OCI-LY7 (cell line): Measurements from ENCODE around the gene MRPS34. TPM values are rescaled to one million over a fixed set of nuclear protein-coding genes. Genes with fewer than 3 reads are reported as not detected.

Experiments
- BruUV-seq: library from RNA; stranded (reverse); fragments of 400-500 nt; replicated peaks from 2 replicates; lab custom pipeline; 2021; lab: Mats Ljungman, UMichigan
- CTCF ChIA-PET: fragments of 300-600 bp; sonication (Branson Sonifier 250); formaldehyde crosslinking; loops from one replicate; lab custom pipeline; 2022; ENCODE audit warnings: antibody characterized with exemption; ENCODE audit not compliant: unreplicated experiment; lab: Charles Lee
- POLR2A ChIA-PET: fragments of 300-600 bp; sonication (Branson Sonifier 250); formaldehyde crosslinking; loops from one replicate; lab custom pipeline; 2022; ENCODE audit warnings: antibody characterized with exemption; lab: Charles Lee
- DNase-seq: peaks from one replicate; pipeline ENCODE4 v3.0.0-alpha.2; 2015; ENCODE audit warnings: low spot score
- H2AFZ ChIP-seq: fragments of 200-600 bp; sonication (generic), shearing (Covaris generic); 2 replicates; pipeline ENCODE4 v1.6.1; 2014; ENCODE audit warnings: mild to moderate bottlenecking, antibody characterized with exemption, low read length, moderate library complexity
- H3K27ac ChIP-seq: fragments of 200-600 bp; sonication (generic); 2 replicates; pipeline ENCODE4 v1.5.1; 2014; ENCODE audit warnings: mixed run types, low read depth, mild to moderate bottlenecking, moderate library complexity, low read length, inconsistent platforms; ENCODE audit not compliant: poor library complexity, severe bottlenecking
- H3K36me3 ChIP-seq: fragments of 200-600 bp; sonication (generic); 2 replicates; pipeline ENCODE4 v1.6.1; 2014; ENCODE audit warnings: mild to moderate bottlenecking, antibody characterized with exemption, low read length, moderate library complexity, mixed read lengths; ENCODE audit not compliant: insufficient read depth
- H3K4me1 ChIP-seq: fragments of 200-600 bp; sonication (generic); 2 replicates; pipeline ENCODE4 v1.5.1; 2014; ENCODE audit warnings: mild to moderate bottlenecking, low read length; ENCODE audit not compliant: insufficient read depth, poor library complexity, severe bottlenecking
- H3K4me2 ChIP-seq: fragments of 200-600 bp; sonication (generic); 2 replicates; pipeline ENCODE4 v1.6.1; 2014; ENCODE audit warnings: mild to moderate bottlenecking, low read length
- H3K4me3 ChIP-seq: fragments of 200-600 bp; sonication (generic); 2 replicates; pipeline ENCODE4 v1.5.1; 2014; ENCODE audit warnings: mild to moderate bottlenecking, low read depth, low read length; ENCODE audit not compliant: poor library complexity, severe bottlenecking
- H3K79me2 ChIP-seq: fragments of 200-600 bp; sonication (generic); 2 replicates; pipeline ENCODE4 v1.6.1; 2016; ENCODE audit warnings: low read depth, mild to moderate bottlenecking, low read length, moderate library complexity, mixed read lengths; ENCODE audit not compliant: insufficient read depth
- H3K9me2 ChIP-seq: fragments of 200-600 bp; sonication (generic); 2 replicates; pipeline ENCODE4 v1.6.1; 2016; ENCODE audit warnings: mild to moderate bottlenecking, low read length, mixed read lengths; ENCODE audit not compliant: insufficient read depth
- H3K9me3 ChIP-seq: fragments of 200-600 bp; sonication (generic); 2 replicates; pipeline ENCODE4 v1.6.1; 2014; ENCODE audit warnings: mild to moderate bottlenecking, mixed run types, low read length, mixed read lengths
- H4K20me1 ChIP-seq: fragments of 200-600 bp; sonication (generic); 2 replicates; pipeline ENCODE4 v1.6.1; 2014; ENCODE audit warnings: mild to moderate bottlenecking, antibody characterized with exemption, low read length, moderate library complexity, mixed read lengths; ENCODE audit not compliant: insufficient read depth
- EZH2phosphoT487 ChIP-seq: fragments of 200-600 bp; sonication (generic); IDR thresholded peaks from 2 replicates; pipeline ENCODE4 v1.6.1; 2018; ENCODE audit warnings: low read depth, borderline replicate concordance, mild to moderate bottlenecking, mixed run types, antibody characterized with exemption, low read length, moderate library complexity, mixed read lengths
- intact Hi-C: fragments of 100-400 bp; cut with micrococcal nuclease; formaldehyde crosslinking; loops from one replicate; pipeline ENCODE4 v1.10.0; 2022; ENCODE audit not compliant: unreplicated experiment
- total RNA-seq, 2 experiments: library from RNA; depleted of rRNA in 1 of 2; stranded (reverse); fragments of >200 nt in 1 of 2; shearing (Covaris generic) in 1 of 2; gene quantifications; 2 replicates each; pipeline ENCODE4 v1.2.3, GENCODE V29; 2014 to 2022
- TF ChIP-seq, protein P1 (sequence below): fragments of 200-600 bp; sonication (generic); conservative IDR thresholded peaks from 2 replicates; pipeline ENCODE4 v1.5.1; 2014; ENCODE audit warnings: mild to moderate bottlenecking, antibody characterized with exemption, low read length, moderate library complexity, mixed read lengths

MRPS34 gene
- total RNA-seq, 2 experiments from 2014 or later: 170 to 196 TPM

DNA sequence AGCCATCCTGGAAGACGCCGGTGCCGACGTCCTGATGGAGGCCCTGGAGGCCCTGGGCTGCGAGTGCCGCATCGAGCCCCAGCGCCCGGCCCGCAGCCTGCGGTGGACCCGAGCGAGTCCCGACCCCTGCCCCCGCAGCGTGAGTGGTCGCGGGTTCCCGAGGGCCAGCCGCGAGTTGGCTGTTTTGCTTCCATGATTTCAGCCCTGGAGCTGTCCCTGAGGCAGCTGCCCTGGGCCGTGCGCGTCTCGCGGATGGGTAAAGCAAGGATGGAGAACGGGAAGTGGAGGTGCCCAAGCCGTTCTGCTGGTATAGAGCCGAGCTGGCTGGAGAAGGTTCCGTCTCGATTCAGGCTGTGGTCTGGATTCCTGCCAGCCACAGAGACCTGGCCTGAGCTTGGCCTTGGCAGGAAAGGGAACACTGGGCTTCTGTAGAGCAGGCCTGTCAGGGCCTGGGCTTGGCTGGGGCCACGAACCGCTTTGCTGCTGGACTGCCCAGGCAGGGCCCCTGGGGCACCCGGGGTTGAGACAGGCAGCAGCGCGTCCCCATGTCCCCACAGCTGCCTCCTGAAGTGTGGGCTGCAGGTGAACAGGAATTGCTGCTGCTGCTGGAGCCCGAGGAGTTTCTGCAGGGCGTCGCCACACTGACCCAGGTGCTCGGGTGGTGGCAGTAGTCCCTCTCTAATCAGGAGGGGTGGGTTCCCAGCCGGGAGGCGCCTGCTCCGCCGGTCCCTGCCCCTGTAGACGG is 941 bp upstream of the MRPS34 start:
- Histone ChIP-seq H3K36me3 (peaks cover 66% of the 10 kb centered on the region), H3K9me2 (no peaks in the 10 kb centered on the region), H3K79me2 (peaks cover 26% of the 10 kb centered on the region; the same call in 1 of the 2 replicates), H3K4me2 (peak overlapping the region; percentile 100), H3K9me3 (no peaks in the 10 kb centered on the region), H3K27ac (peak overlapping the region; percentile 89), H3K4me1 (peaks cover 23% of the 10 kb centered on the region), H3K4me3 (peak overlapping the region; percentile 98), H2AFZ (no peak overlapping the region), H4K20me1 (no peaks in the 10 kb centered on the region)
- peak; percentile 50 for DNase-seq
- TF ChIP-seq, protein P1, sequence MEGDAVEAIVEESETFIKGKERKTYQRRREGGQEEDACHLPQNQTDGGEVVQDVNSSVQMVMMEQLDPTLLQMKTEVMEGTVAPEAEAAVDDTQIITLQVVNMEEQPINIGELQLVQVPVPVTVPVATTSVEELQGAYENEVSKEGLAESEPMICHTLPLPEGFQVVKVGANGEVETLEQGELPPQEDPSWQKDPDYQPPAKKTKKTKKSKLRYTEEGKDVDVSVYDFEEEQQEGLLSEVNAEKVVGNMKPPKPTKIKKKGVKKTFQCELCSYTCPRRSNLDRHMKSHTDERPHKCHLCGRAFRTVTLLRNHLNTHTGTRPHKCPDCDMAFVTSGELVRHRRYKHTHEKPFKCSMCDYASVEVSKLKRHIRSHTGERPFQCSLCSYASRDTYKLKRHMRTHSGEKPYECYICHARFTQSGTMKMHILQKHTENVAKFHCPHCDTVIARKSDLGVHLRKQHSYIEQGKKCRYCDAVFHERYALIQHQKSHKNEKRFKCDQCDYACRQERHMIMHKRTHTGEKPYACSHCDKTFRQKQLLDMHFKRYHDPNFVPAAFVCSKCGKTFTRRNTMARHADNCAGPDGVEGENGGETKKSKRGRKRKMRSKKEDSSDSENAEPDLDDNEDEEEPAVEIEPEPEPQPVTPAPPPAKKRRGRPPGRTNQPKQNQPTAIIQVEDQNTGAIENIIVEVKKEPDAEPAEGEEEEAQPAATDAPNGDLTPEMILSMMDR: no peak; the same call in 1 of the 2 replicates
- no peak for TF ChIP-seq EZH2phosphoT487
- intact Hi-C loops: loop anchor here (1.0 to 5.0 kb wide), 4 partner anchors 8 to 162 kb away; partner anchors contain the start of genes CRAMP1, IFT140, JPT2 and MAPK8IP3
- ChIA-PET CTCF (no interaction called here), POLR2A (no interaction called here)
- no TSS peak for BruUV-seq

DNA sequence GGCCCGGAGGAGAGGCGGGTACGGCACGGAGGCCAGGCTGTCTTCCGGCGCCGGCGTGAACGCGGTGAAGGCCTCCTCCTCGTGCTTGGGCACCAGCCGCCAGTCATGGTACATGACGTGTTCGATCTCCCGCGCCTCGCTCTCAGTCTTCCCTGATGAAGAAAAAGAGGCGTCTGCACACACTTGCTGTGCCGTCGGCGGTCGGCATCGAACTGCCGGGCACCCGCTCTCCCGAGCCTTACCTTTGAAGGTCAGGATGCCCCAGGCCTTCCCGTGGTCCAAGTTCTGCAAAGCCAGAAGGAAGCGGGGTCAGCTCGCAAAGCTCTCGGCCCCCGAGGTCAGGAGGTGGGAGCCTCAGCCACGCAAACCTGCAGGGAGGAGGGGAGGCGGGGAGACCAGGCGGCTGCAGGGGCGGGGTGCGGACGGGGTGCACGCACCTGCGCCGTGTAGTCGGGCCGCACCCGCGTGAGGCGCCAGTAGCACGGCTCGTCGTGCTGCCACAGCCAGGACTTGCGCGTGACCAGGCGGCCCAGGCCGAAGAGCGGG is 499 bp downstream of the MRPS34 start, which contains the start of gene EME2:
EME2 (plus strand) TSS at position 449 of the 546 bp plus-strand sequence. CDS start 418 bp downstream, outside the sequence.
- Histone ChIP-seq H3K9me3 (no peaks in the 10 kb centered on the region), H3K4me2 (peak within 1 kb of the TSS; percentile 100), H3K79me2 (peaks cover 26% of the 10 kb centered on the region; the same call in 1 of the 2 replicates), H2AFZ (peak within 1 kb of the TSS; percentile 40; the same call in 1 of the 2 replicates), H3K9me2 (no peaks in the 10 kb centered on the region), H3K36me3 (peaks cover 67% of the 10 kb centered on the region), H4K20me1 (no peaks in the 10 kb centered on the region), H3K27ac (peak within 1 kb of the TSS; percentile 89), H3K4me3 (peak within 1 kb of the TSS; percentile 98), H3K4me1 (peaks cover 23% of the 10 kb centered on the region)
- no peak for DNase-seq
- CTCF ChIA-PET: no interaction called here
- BruUV-seq: TSS peak; percentile 29
- intact Hi-C loops: loop anchor here (2.0 to 5.0 kb wide), 2 partner anchors 66 to 160 kb away; partner anchors contain the start of genes CRAMP1, IFT140 and MAPK8IP3
- TF ChIP-seq, protein P1: no peak
- no peak for TF ChIP-seq EZH2phosphoT487
- POLR2A ChIA-PET: interaction anchor here (0.6 to 1.9 kb wide), 2 partner anchors 10 to 56 kb away, joined by 3 to 9 read pairs; partner anchors contain the start of genes NUBP2 and SPSB3
